ENCODE measurements around the gene NR2E1. TPM values are rescaled to one million over a fixed set of nuclear protein-coding genes. Genes with fewer than 3 reads are reported as not detected.

The NR2E1 gene
- total and polyA plus RNA-seq, 2 of the 4 experiments (the other 2 are of a cell fraction): not detected

DNA sequence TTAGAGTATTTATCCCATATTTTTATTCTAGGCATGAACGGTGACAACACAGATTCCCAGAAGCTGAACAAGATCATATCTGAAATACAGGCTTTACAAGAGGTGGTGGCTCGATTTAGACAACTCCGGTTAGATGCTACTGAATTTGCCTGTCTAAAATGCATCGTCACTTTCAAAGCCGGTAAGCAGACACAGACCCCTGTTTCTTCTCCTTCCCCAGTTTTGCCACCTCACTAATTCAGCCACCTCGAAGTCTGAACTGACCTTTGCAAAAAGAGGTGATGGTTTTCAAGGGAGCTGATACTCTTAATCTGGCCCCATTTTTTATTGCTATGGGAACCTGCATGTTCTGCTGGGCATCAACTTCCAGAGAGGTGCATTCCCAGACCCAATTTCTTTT is 15.0 kb downstream of the NR2E1 start:
- H3K4me3 ChIP-seq (ENCODE audit: insufficient read depth, low read depth, low read length): no peak overlapping the region
- BruUV-seq (replicated peaks): no TSS peak
- peaks cover 41% of the 10 kb centered on the region for H3K27me3 ChIP-seq (ENCODE audit: control insufficient read depth, insufficient read depth, low read length)
- no peak overlapping the region for H3K23ac ChIP-seq (ENCODE audit: low read depth, low read length)
- H2BK20ac ChIP-seq (ENCODE audit: low read depth, low read length): no peak overlapping the region
- H4K8ac ChIP-seq (ENCODE audit: low read depth in 2 of 2, low read length in 2 of 2): no peak overlapping the region
- peaks cover 2% of the 10 kb centered on the region for H3K9me3 ChIP-seq (ENCODE audit: control insufficient read depth, insufficient read depth, low read length)
- H3K18ac ChIP-seq (ENCODE audit: low read depth, low read length): no peak overlapping the region
- no peaks in the 10 kb centered on the region for H3K9me1 ChIP-seq (ENCODE audit: insufficient read depth, low read length)
- no peak overlapping the region for H2BK5ac ChIP-seq (ENCODE audit: low read depth, low read length, poor library complexity, severe bottlenecking)
- ChIA-PET POLR2A (ENCODE audit: unreplicated experiment) (no interaction called here), CTCF (interaction anchor here (0.7 kb wide), 1 partner anchor 49 kb away, joined by 3 read pairs; no protein-coding TSS in a partner anchor)
- H2BK120ac ChIP-seq (ENCODE audit: low read depth, low read length): no peak overlapping the region
- no peaks in the 10 kb centered on the region for H3K79me1 ChIP-seq (ENCODE audit: low read depth in 1 of 2, low read length in 2 of 2)
- no peak overlapping the region for H4K91ac ChIP-seq (ENCODE audit: insufficient read depth, low read depth, low read length)
- no peak overlapping the region for H2BK15ac ChIP-seq (ENCODE audit: low read depth, low read length)
- H3K4ac ChIP-seq (ENCODE audit: low read depth, low read length): no peak overlapping the region
- intact Hi-C loops (cut with micrococcal nuclease): no loop called here
- dilution Hi-C loops (cut with HindIII; ENCODE audit: low sequenced_read_pairs, unreplicated experiment): no loop called here
- no peaks in the 10 kb centered on the region for H4K20me1 ChIP-seq (ENCODE audit: insufficient read depth, low read length)
- H4K5ac ChIP-seq (ENCODE audit: low read depth, low read length): no peak overlapping the region
- no peak overlapping the region for H2AK9ac ChIP-seq (replicated peaks; ENCODE audit: low read depth, low read length, poor library complexity)
- no peak overlapping the region for H3K9ac ChIP-seq (ENCODE audit: low read depth, low read length)
- H3K4me2 ChIP-seq (ENCODE audit: low read depth, low read length): no peak overlapping the region
- no peaks in the 10 kb centered on the region for H3K36me3 ChIP-seq (ENCODE audit: control insufficient read depth, insufficient read depth, low read length)
- in situ Hi-C loops (cut with MboI; ENCODE audit: low sequenced_read_pairs): no loop called here
- no peak overlapping the region for H2AFZ ChIP-seq (replicated peaks; ENCODE audit: low read length, poor library complexity)
- no peak overlapping the region for H3K27ac ChIP-seq (ENCODE audit: insufficient read depth, low read length)
- ATAC-seq (ENCODE audit: low read depth) (no peak), DNase-seq (no peak)
- H3K14ac ChIP-seq (replicated peaks; ENCODE audit: low read depth, low read length): no peak overlapping the region
- H3K4me1 ChIP-seq (ENCODE audit: control insufficient read depth, insufficient read depth, low read length): no peaks in the 10 kb centered on the region
- WGBS, 2 experiments (ENCODE audit: extremely low coverage in 2 of 2, insufficient read length in 1 of 2): no CpG with 5 or more reads among the region's 6 CpGs
- no peak for TF ChIP-seq MAZ (IDR thresholded peaks at IDR 0.05; ENCODE audit: borderline replicate concordance, low read depth, low read length)
- no peak for TF ChIP-seq MXI1 (IDR thresholded peaks at IDR 0.05; ENCODE audit: borderline replicate concordance, low read depth, low read length)
- no peak for TF ChIP-seq RFX5 (IDR thresholded peaks at IDR 0.05; ENCODE audit: low read depth, low read length)
- TF ChIP-seq CEBPB (IDR thresholded peaks at IDR 0.05; ENCODE audit: low read depth, low read length): no peak
- no peak for TF ChIP-seq NFE2L2 (IDR thresholded peaks at IDR 0.05; ENCODE audit: low read depth, low read length)
- TF ChIP-seq RCOR1 (IDR thresholded peaks at IDR 0.05; ENCODE audit: insufficient replicate concordance, low read length): no peak
- no peak for TF ChIP-seq ELK1 (IDR thresholded peaks at IDR 0.05; ENCODE audit: borderline replicate concordance, low read depth, low read length)
- no peak overlapping the region for H2AK5ac ChIP-seq (ENCODE audit: low read depth, low read length)
- H3K56ac ChIP-seq (ENCODE audit: extremely low read depth, insufficient read depth, low read length): no peak overlapping the region

Measured in IMR-90 (cell line).